HG03280 (cell line): Measurements from ENCODE around the gene SLC29A3.

Experiments
- ATAC-seq: cut with Tn5 transposase; IDR thresholded peaks from one replicate; pipeline ENCODE4 v1.9.1; 2021; ENCODE audit warnings: mild to moderate bottlenecking, moderate library complexity; ENCODE audit not compliant: unreplicated experiment

The SLC29A3 gene

GRCh38 chr10:71299071-71299785, 19.8 kb upstream of the SLC29A3 start:
- ATAC-seq: no peak

GRCh38 chr10:71300555-71301370, 18.3 kb upstream of the SLC29A3 start:
- no peak for ATAC-seq

- ATAC-seq: no peak
Measured at GRCh38 chr10:71301371-71301916, 17.6 kb upstream of the SLC29A3 start.

GRCh38 chr10:71302451-71302850, 16.6 kb upstream of the SLC29A3 start:
- no peak for ATAC-seq

GRCh38 chr10:71302874-71303568, 16.0 kb upstream of the SLC29A3 start:
- no peak for ATAC-seq

GRCh38 chr10:71303569-71303907, 15.5 kb upstream of the SLC29A3 start:
- no peak for ATAC-seq

GRCh38 chr10:71304914-71305313, 14.1 kb upstream of the SLC29A3 start:
- ATAC-seq: no peak

- ATAC-seq: no peak
Measured at GRCh38 chr10:71306979-71307378, 12.1 kb upstream of the SLC29A3 start.

- ATAC-seq: no peak
Measured at GRCh38 chr10:71307469-71308085, 11.5 kb upstream of the SLC29A3 start.

GRCh38 chr10:71308244-71308643, 10.8 kb upstream of the SLC29A3 start:
- no peak for ATAC-seq

GRCh38 chr10:71308985-71309384, 10.1 kb upstream of the SLC29A3 start:
- ATAC-seq: no peak

GRCh38 chr10:71309919-71310318, 9.1 kb upstream of the SLC29A3 start:
- no peak for ATAC-seq

GRCh38 chr10:71312220-71312619, 6.8 kb upstream of the SLC29A3 start:
- no peak for ATAC-seq

- ATAC-seq: no peak
Measured at GRCh38 chr10:71312811-71313789, 6.0 kb upstream of the SLC29A3 start.

- no peak for ATAC-seq
Measured at GRCh38 chr10:71314028-71314693, 4.9 kb upstream of the SLC29A3 start.

- no peak for ATAC-seq
Measured at GRCh38 chr10:71314694-71315225, 4.3 kb upstream of the SLC29A3 start.

- no peak for ATAC-seq
Measured at GRCh38 chr10:71316056-71316785, 2.8 kb upstream of the SLC29A3 start.

GRCh38 chr10:71316786-71317160, 2.3 kb upstream of the SLC29A3 start:
- no peak for ATAC-seq
